Mesothelial cell of epicardium (in vitro differentiated cells): Measurements from ENCODE around the gene SND1. TPM values are rescaled to one million over a fixed set of nuclear protein-coding genes. Genes with fewer than 3 reads are reported as not detected.

ENCODE experiments used
- DNase-seq, 2 experiments: peaks; one replicate each; pipeline ENCODE4 v3.0.0; 2021; ENCODE audit warnings: low spot score in 2 of 2; ENCODE audit not compliant: unreplicated experiment in 2 of 2
- H3K27ac Mint-ChIP-seq: 2 replicates; pipeline ENCODE4 v1.8.0; 2021; ENCODE audit warnings: mixed read lengths
- H3K27me3 Mint-ChIP-seq: 2 replicates; pipeline ENCODE4 v1.8.0; 2021; ENCODE audit warnings: low read depth, mixed read lengths
- H3K36me3 Mint-ChIP-seq: 2 replicates; pipeline ENCODE4 v1.8.0; 2021; ENCODE audit warnings: mixed read lengths
- H3K4me1 Mint-ChIP-seq: 2 replicates; pipeline ENCODE4 v1.8.0; 2021; ENCODE audit warnings: mixed read lengths
- H3K4me3 Mint-ChIP-seq: 2 replicates; pipeline ENCODE4 v1.8.0; 2021; ENCODE audit warnings: mild to moderate bottlenecking, moderate library complexity, mixed read lengths
- H3K9me3 Mint-ChIP-seq: 2 replicates; pipeline ENCODE4 v1.8.0; 2021; ENCODE audit warnings: mixed read lengths
- total RNA-seq: library from RNA; stranded (reverse); gene quantifications from 3 replicates; pipeline ENCODE4 v1.2.1, GENCODE V29; 2021
- TF ChIP-seq, protein P1 (sequence below): fragments of 200-600 bp; sonication (generic); IDR thresholded peaks from one replicate; pipeline ENCODE4 v1.5.0; 2021; ENCODE audit warnings: antibody characterized with exemption; ENCODE audit not compliant: unreplicated experiment

Gene SND1
- total RNA-seq, 1 donor from 2014 or later = 211 TPM

DNA sequence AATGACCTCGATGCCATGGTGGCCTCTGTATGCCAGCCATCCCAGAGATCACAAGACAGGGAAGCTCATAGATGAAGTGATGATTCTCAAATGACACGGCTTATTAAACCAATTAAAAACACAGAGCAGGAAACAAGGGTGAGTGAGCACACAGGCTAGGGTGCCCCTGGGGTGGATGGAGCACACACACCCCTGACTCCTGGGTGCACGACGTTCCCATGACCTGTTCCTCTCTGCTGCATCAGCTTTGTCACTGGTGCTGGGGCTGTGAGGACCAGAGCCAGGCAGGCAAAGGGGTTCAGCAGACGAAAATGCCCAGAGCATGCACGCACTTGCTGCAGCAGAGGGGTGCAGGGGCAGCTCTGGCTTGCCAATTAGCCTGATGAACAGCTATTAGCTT lies 465.7 kb downstream of the SND1 start:
- peaks cover 9% of the 10 kb centered on the region for H3K27me3 Mint-ChIP-seq
- H3K9me3 Mint-ChIP-seq = no peaks in the 10 kb centered on the region
- H3K4me1 Mint-ChIP-seq = no peaks in the 10 kb centered on the region
- no peak for DNase-seq
- no peak overlapping the region for H3K27ac Mint-ChIP-seq
- H3K36me3 Mint-ChIP-seq = no peaks in the 10 kb centered on the region
- TF ChIP-seq, protein P1, sequence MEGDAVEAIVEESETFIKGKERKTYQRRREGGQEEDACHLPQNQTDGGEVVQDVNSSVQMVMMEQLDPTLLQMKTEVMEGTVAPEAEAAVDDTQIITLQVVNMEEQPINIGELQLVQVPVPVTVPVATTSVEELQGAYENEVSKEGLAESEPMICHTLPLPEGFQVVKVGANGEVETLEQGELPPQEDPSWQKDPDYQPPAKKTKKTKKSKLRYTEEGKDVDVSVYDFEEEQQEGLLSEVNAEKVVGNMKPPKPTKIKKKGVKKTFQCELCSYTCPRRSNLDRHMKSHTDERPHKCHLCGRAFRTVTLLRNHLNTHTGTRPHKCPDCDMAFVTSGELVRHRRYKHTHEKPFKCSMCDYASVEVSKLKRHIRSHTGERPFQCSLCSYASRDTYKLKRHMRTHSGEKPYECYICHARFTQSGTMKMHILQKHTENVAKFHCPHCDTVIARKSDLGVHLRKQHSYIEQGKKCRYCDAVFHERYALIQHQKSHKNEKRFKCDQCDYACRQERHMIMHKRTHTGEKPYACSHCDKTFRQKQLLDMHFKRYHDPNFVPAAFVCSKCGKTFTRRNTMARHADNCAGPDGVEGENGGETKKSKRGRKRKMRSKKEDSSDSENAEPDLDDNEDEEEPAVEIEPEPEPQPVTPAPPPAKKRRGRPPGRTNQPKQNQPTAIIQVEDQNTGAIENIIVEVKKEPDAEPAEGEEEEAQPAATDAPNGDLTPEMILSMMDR = no peak
- H3K4me3 Mint-ChIP-seq = no peak overlapping the region

DNA sequence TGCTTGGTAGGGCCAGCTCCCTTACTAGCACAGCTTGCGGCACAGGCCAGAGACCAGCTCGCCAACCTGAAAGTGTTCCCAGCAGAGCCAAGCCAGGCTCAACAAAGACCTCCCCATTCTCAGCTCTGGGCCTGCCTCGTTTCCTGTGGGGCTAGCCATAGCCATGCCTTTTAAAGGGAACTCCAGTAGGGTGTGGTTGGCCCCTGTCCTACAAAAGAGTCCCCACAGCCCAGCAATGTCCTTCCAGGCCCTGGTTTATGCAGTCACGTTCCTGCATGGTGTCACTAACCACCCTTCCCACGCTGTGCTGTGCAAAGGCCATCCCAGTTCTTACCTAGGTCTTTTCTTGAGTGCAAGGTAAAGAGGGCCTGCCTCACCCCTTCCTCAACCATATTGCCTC lies 467.0 kb downstream of the SND1 start:
- Mint-ChIP-seq H3K9me3 (no peaks in the 10 kb centered on the region), H3K27ac (no peak overlapping the region), H3K4me3 (no peak overlapping the region), H3K27me3 (peaks cover 7% of the 10 kb centered on the region), H3K4me1 (no peaks in the 10 kb centered on the region), H3K36me3 (no peaks in the 10 kb centered on the region)
- TF ChIP-seq, protein P1 = no peak
- DNase-seq = no peak

DNA sequence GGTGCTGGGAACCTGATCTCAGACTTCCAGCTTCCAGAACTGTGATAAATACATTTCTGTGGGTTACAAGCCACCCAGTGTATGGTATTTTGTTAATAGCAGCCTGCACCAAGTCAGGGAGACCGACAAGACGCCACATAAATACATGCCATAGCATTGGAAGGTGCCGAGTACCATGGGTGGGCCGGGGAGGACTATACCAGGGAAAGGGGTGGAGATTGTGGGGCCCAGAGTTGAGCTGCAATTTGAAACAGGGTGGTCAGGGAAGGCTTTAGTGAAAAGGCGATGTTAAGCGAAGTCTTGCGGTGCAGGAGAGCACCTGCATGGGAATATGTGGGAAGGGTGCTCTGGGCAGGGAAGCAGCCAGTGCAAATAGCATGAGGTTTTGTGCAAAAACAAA lies 468.1 kb downstream of the SND1 start:
- H3K4me3 Mint-ChIP-seq = no peak overlapping the region
- no peaks in the 10 kb centered on the region for H3K4me1 Mint-ChIP-seq
- no peak overlapping the region for H3K27ac Mint-ChIP-seq
- TF ChIP-seq, protein P1 = no peak
- H3K9me3 Mint-ChIP-seq = no peaks in the 10 kb centered on the region
- no peak for DNase-seq
- no peaks in the 10 kb centered on the region for H3K36me3 Mint-ChIP-seq
- H3K27me3 Mint-ChIP-seq = peaks cover 1% of the 10 kb centered on the region

DNA sequence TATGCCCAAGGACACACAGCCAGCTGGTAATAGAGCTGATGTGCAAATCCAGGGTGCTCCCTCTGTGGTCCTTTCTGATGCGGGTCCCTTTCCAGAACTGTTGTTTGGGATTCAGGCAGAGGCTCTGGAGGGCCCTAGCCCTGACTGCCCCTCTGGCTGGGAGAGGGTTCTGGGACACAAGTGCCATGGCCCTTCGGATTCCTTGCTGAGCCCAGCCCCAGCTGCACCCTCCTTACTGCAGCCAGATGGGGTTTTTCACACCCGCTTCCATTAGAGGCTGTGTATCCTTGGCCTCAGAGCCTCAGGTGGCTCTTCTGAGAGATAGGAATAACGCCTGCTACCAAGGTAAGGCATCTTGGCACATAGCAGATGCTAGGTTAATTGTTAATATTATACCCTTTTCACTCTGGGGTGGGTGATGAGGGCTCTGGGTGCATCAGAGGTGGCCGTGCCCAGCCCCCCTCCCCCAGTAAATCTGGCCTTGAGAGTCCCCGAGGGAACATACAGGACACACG lies 469.0 kb downstream of the SND1 start:
- Mint-ChIP-seq H3K4me1 (no peaks in the 10 kb centered on the region), H3K27me3 (no peaks in the 10 kb centered on the region), H3K27ac (no peak overlapping the region), H3K36me3 (no peaks in the 10 kb centered on the region), H3K9me3 (no peaks in the 10 kb centered on the region), H3K4me3 (no peak overlapping the region)
- DNase-seq = no peak
- TF ChIP-seq, protein P1 = no peak

DNA sequence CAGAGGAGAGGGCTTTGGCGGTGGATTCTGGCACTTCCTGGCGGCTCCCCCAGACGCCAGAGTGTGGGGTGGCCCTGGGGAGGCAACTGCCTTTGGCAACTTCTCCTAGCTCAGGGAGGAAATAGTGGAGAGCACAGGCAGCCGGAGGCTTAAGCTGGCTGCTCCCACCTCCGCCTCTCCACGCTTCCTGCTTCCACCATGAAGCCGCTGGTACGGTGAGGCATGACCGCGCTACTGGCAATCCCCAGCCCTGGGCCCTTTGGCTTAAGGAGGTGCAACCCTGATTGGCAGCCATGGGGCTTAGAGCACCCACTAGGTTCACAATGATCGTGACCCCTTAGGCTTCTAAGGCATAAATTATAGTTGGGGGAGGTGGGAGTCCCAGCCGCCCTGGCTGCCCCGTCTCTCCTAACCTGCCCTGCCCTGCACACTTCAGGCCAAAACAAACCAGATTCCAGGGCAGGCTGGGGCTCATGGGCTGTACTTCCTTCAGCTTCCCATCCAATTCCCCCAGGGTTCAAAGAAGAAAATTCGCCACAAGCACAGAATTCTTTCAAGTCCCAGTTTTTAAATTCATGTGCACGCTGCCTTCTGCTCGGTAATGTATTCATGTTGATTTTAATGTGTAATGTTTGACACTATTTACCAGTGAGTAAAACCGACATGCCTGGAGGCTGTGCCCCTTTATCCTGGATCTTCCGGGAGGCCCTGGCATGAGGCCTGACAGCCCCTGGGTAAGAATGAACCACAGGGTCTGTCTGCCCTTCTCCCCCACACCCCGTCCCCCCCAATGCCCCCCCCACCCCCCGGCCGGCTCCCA lies 469.9 kb downstream of the SND1 start:
- no peak for DNase-seq
- TF ChIP-seq, protein P1 = no peak
- Mint-ChIP-seq H3K9me3 (no peaks in the 10 kb centered on the region), H3K4me1 (no peaks in the 10 kb centered on the region), H3K36me3 (no peaks in the 10 kb centered on the region), H3K4me3 (no peak overlapping the region), H3K27ac (no peak overlapping the region), H3K27me3 (peaks cover 4% of the 10 kb centered on the region)
